ENCODE results near the gene RPS27A.
"Not testable (repeated sequence)": the region's sequence is repeated elsewhere in the genome, so short reads cannot be mapped to it uniquely, and the experiment has no call there.

Gene RPS27A

DNA sequence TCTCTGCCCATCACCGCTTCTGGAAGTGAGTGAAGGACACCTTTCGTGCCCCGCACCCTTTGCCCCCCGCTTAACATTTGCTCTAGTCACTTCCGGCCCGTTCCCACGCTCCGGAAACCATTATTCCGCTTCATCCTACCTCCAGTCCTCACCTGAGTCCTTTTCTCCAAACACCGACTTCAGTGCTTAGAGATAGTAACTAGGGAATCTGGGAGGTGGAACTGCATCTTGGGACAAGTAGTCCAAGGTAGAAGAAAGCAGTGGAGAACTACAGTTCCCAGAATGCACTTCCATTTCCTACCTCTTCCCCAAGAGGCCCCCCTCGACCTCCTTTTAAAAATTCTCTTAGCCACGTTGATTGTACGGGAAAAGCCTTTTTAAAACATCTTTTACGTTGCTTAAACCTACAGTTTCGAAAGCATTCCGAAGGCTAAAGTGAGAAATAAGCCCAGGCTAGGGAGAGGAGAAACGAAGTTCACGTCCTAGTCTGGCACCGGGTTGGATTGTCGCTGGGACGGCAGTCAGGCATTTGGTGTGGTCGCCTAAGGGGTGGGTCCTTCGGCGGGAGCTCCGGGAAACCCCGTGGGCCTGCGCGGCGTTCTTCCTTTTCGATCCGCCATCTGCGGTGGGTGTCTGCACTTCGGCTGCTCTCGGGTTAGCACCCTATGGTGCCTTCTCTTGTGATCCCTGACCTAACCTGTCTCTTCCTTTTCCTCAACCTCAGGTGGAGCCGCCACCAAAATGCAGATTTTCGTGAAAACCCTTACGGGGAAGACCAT, at the start of gene RPS27A, which contains the start of gene CLHC1:
TSS of gene RPS27A (plus strand) at position 605 of the 779 bp plus-strand sequence. CDS start at position 742, 137 bp downstream.
TSS of gene CLHC1 (minus strand) at position 210 of the 779 bp plus-strand sequence. CDS start 9,882 bp downstream, outside the sequence.
- peaks cover 37 to 43% (median 41%) of the 10 kb centered on the region in 11 experiments for H3K36me3 ChIP-seq
- H3K9me3 ChIP-seq (replicated peaks in 1 of 11) = no peaks in the 10 kb centered on the region
- H3K4me3 ChIP-seq = peak within 1 kb of the TSS; percentile 82 to 98 (median 93)
- peaks cover 26 to 42% (median 37%) of the 10 kb centered on the region in 11 experiments; a peak in 21 of 22 replicates for H4K20me1 ChIP-seq
- TF ChIP-seq Cebpa-rat (IDR thresholded peaks at IDR 0.05) = no peak
- H3K27me3 ChIP-seq = no peaks in the 10 kb centered on the region
- peaks cover 38 to 60% (median 46%) of the 10 kb centered on the region in 10 experiments for H3K4me1 ChIP-seq
- peak within 1 kb of the TSS; percentile 90 to 99 (median 97) for H3K9ac ChIP-seq
- H3K4me2 ChIP-seq = peak within 1 kb of the TSS; percentile 94 to 99 (median 95)
- H3K27ac ChIP-seq = peak within 1 kb of the TSS; percentile 95 to 99 (median 97)

DNA sequence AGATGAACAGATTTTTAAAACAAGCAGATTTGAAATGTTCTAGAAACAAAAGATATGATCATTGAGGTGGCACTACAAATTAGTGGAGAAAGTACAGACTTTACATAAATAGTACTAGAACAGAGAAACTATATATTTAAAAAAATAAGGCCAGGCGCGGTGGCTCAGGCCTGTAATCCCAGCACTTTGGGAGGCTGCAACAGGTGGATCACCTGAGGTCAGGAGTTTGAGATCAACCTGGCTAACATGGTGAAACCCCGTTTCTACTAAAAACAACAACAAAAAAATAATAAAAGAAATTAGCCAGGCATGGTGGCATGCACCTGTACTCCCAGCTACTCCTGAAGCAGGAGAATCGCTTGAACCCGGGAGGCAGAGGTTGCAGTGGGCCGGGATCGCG, 45.7 kb upstream of the RPS27A start:
- H3K27me3 ChIP-seq, H4K20me1 ChIP-seq, H3K27ac ChIP-seq, H3K4me1 ChIP-seq, H3K4me3 ChIP-seq, H3K4me2 ChIP-seq, H3K9ac ChIP-seq: not testable (repeated sequence)
- Histone ChIP-seq H3K9me3 (replicated peaks in 1 of 11) (peaks cover 2 to 14% (median 9%) of the 10 kb centered on the region in 11 experiments; a peak in 12 of 22 replicates), H3K36me3 (peaks cover 0 to 35% (median 5%) of the 10 kb centered on the region in 11 experiments; a peak in 11 of 22 replicates)

DNA sequence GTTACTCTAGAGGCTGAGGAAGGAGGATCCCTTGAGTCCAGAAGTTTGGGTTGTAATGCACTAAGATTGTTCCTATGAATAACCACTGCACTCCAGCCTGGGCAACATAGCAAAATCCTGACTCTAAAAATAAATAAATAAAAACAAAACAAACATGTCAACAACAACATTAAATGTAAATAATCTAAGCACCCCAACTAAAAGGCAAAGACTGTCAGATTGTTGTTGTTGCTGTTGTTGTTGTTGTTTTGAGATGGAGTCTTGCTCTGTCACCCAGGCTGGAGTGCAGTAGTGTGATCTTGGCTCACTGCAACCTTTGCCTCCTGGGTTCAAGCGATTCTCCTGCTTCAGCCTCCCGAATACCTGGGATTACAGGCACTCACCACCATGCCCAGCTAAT, 40.6 kb upstream of the RPS27A start:
- not testable (repeated sequence) for H3K4me1 ChIP-seq, H4K20me1 ChIP-seq, H3K9ac ChIP-seq, H3K4me3 ChIP-seq, H3K27ac ChIP-seq, H3K4me2 ChIP-seq, H3K27me3 ChIP-seq
- Histone ChIP-seq H3K36me3 (peaks cover 4 to 55% (median 24%) of the 10 kb centered on the region in 11 experiments; a peak in 16 of 22 replicates), H3K9me3 (replicated peaks in 1 of 11) (peaks cover 9 to 28% (median 19%) of the 10 kb centered on the region in 11 experiments; a peak in 17 of 22 replicates)

DNA sequence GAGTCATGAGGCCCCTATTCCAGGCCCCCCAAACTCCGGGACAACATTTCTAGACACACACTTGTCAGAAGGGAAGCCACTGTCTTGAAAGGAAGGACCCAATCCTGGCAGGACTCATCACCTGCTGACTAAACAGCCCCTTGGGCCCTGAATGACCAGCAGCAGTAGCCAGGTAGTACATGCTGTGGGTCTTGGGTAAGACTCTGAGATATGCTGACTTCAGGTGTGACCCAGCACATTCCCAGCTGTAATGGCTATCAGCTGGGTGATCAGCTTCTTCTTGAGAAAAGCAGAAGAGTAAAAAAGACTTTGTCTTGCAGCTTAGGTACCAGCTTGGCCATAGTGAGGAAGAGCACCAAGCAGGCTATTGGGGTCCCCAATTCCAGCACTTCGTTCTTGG, 36.0 kb upstream of the RPS27A start:
- Histone ChIP-seq H3K9ac (no peak overlapping the region), H3K9me3 (replicated peaks in 1 of 11) (peaks cover 22 to 48% (median 36%) of the 10 kb centered on the region in 11 experiments), H3K4me3 (no peak overlapping the region), H3K27me3 (no peaks in the 10 kb centered on the region), H3K27ac (no peak overlapping the region), H3K4me2 (no peak overlapping the region), H4K20me1 (no peaks in the 10 kb centered on the region), H3K36me3 (peaks cover 19 to 84% (median 43%) of the 10 kb centered on the region in 11 experiments; a peak in 17 of 22 replicates), H3K4me1 (no peaks in the 10 kb centered on the region)
- TF ChIP-seq Cebpa-rat (IDR thresholded peaks at IDR 0.05) = no peak

DNA sequence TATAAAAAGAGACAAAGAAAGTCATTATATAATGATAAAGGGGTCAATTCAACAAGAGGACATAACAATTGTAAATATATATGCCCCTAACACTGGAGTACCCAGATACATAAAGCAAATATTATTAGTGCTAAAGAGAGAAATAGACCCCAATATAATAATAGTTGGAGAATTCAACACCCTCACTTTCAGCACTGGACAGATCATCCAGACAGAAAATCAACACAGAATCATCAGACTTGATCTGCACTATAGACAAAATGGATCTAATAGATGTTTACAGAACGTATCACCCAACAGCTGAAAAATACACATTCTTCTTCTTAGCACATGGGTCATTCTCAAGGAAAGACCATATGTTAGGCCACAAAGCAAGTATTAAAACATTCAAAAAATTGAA, 32.1 kb upstream of the RPS27A start:
- Histone ChIP-seq H3K27me3 (no peaks in the 10 kb centered on the region), H3K36me3 (peaks cover 41 to 98% (median 60%) of the 10 kb centered on the region in 11 experiments; a peak in 20 of 22 replicates), H3K9ac (no peak overlapping the region), H3K4me1 (no peaks in the 10 kb centered on the region), H3K9me3 (replicated peaks in 1 of 11) (peaks cover 40 to 67% (median 59%) of the 10 kb centered on the region in 11 experiments), H3K4me3 (no peak overlapping the region), H3K27ac (no peak overlapping the region), H4K20me1 (no peaks in the 10 kb centered on the region), H3K4me2 (no peak overlapping the region)
- no peak for TF ChIP-seq Cebpa-rat (IDR thresholded peaks at IDR 0.05)

DNA sequence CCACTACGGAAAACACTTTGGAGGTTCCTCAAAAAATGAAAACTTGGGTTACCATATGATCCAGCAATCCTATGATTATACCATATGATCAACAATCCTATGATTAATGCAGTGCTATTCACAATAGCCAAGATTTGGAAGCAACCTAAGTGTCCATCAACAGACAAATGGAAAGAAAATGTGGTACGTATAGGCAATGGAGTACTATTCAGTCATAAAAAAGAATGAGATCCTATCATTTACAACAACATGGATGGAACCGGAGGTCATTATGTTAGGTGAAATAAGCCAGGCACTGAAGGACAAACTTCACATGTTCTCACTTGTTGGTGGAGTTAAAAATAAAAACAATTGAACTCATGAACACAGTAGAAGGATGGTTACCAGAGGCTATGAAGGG, 28.0 kb upstream of the RPS27A start:
- Histone ChIP-seq H4K20me1 (no peaks in the 10 kb centered on the region), H3K4me3 (no peak overlapping the region), H3K36me3 (peaks cover 23 to 61% (median 31%) of the 10 kb centered on the region in 11 experiments; a peak in 19 of 22 replicates), H3K27me3 (no peaks in the 10 kb centered on the region), H3K9ac (no peak overlapping the region), H3K4me2 (no peak overlapping the region), H3K27ac (no peak overlapping the region), H3K9me3 (replicated peaks in 1 of 11) (peaks cover 40 to 54% (median 51%) of the 10 kb centered on the region in 11 experiments), H3K4me1 (no peaks in the 10 kb centered on the region)
- TF ChIP-seq Cebpa-rat (IDR thresholded peaks at IDR 0.05) = no peak

DNA sequence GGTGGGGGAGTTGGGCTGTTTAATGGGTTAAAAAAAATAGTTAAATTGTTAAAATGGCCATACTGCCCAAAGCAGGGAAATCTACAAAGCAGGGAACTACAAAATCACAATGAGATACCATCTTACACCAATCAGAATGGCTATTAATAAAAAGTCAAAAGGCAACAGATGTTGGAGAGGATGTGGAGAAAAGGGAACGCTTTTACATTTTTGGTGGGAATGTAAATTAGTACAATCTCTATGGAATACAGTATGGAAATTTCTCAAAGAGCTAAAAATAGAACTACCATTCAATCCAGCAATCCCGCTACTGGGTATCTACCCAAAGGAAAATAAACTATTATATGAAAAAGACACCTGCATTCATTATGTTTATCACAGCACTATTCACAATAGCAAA, 27.5 kb upstream of the RPS27A start:
- Histone ChIP-seq H3K36me3 (peaks cover 19 to 57% (median 27%) of the 10 kb centered on the region in 11 experiments; a peak in 19 of 22 replicates), H3K4me2 (no peak overlapping the region), H3K4me1 (no peaks in the 10 kb centered on the region), H3K27me3 (no peaks in the 10 kb centered on the region), H3K27ac (no peak overlapping the region), H3K4me3 (no peak overlapping the region), H3K9me3 (replicated peaks in 1 of 11) (peaks cover 37 to 50% (median 47%) of the 10 kb centered on the region in 11 experiments), H4K20me1 (no peaks in the 10 kb centered on the region), H3K9ac (no peak overlapping the region)
- TF ChIP-seq Cebpa-rat (IDR thresholded peaks at IDR 0.05) = no peak

DNA sequence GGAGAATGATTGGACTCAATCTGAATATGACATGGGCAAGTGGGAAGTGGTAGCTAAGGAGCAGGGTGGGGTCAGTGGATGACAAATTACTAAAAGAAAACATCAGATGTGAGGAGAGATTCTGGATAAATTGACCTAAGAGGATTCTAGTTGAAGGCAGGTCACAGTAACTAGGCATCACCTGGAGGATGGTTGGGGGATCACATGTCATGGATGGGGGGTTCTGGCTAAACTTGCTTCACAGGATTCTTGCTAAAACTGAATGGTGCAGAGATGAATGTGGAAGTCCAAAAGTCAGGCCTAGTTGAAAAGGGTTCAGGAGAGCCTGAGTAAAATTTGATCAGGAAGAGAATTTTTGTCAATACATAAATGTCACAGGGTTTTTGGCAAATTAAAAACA, 18.7 kb upstream of the RPS27A start:
- Histone ChIP-seq H3K27ac (no peak overlapping the region), H3K27me3 (no peaks in the 10 kb centered on the region), H3K36me3 (peaks cover 0 to 10% (median 0%) of the 10 kb centered on the region in 11 experiments; a peak in 4 of 22 replicates), H3K4me2 (no peak overlapping the region), H3K9me3 (replicated peaks in 1 of 11) (no peaks in the 10 kb centered on the region), H4K20me1 (no peaks in the 10 kb centered on the region), H3K9ac (no peak overlapping the region), H3K4me1 (no peaks in the 10 kb centered on the region), H3K4me3 (no peak overlapping the region)
- no peak for TF ChIP-seq Cebpa-rat (IDR thresholded peaks at IDR 0.05)

DNA sequence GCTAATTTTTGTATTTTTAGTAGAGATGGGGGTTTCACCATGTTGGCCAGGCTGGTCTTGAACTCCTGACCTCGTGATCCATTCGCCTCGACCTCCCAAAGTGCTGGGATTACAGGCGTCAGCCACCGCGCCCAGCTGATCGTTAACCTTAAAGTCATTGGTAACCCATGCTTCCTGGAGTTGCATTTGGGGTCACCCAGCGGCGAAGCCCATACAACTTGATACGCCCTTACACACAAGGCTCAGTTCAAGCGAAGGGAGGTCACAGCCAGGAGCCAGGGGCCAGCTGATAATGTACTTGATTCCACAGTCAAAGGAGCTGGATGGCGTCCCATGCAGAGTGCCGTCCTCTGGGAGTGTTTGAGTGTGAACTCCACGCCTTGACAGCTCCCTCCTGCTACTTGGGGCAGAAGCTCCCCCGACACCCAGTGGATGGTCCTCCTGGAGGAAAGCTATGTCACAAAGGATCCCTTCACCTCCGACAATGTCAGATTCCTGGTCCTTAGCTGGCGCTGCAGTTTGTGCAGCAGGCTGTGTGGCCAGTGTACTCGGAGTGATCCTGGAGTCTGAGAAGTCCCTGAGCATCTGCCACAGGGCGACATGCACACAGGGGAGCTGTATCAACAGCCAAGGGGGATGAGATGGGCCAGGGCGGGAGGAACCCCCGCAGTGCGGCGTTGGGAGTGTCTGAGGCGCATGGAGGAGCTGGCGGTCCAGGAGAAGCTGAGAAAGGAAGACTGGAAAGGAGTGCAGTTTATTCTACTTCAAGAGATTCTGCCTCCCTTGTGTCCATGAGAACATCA, 8.3 kb upstream of the RPS27A start:
- H3K4me1 ChIP-seq = peaks cover 19 to 35% (median 25%) of the 10 kb centered on the region in 10 experiments
- no peaks in the 10 kb centered on the region for H3K9me3 ChIP-seq (replicated peaks in 1 of 11)
- no peaks in the 10 kb centered on the region for H4K20me1 ChIP-seq
- peak overlapping the region; percentile 86 to 96 (median 92); a peak in 19 of 22 replicates for H3K9ac ChIP-seq
- H3K27me3 ChIP-seq = no peaks in the 10 kb centered on the region
- H3K36me3 ChIP-seq = peaks cover 0 to 10% (median 0%) of the 10 kb centered on the region in 11 experiments; a peak in 3 of 22 replicates
- peak overlapping the region in 9 of 10 experiments; percentile 66 to 78 (median 71); a peak in 15 of 20 replicates for H3K4me3 ChIP-seq
- TF ChIP-seq Cebpa-rat (IDR thresholded peaks at IDR 0.05) = no peak
- peak overlapping the region; percentile 63 to 90 (median 82); a peak in 17 of 22 replicates for H3K4me2 ChIP-seq
- H3K27ac ChIP-seq = peak overlapping the region; percentile 87 to 96 (median 88); a peak in 18 of 22 replicates

Measured in BLaER1 treated with 17β-estradiol and CSF1 and Interleukin-3, amounts not matched to agents 10 nM and 100 nM (cell line).